Upper lobe of left lung (tissue), 6 donors: Measurements from ENCODE around the gene RIMS4. TPM values are rescaled to one million over a fixed set of nuclear protein-coding genes. Genes with fewer than 3 reads are reported as not detected.

Experiments
- ATAC-seq, 2 donors: fragments of 200-7000 bp; cut with Tn5 transposase; one replicate each; pipeline ENCODE4 v1.9.1; 2022; ENCODE audit warnings: mild to moderate bottlenecking in 2 of 2, moderate library complexity in 2 of 2; ENCODE audit not compliant: low FRiP score in 2 of 2
- DNase-seq, 2 donors: peaks; one replicate each; pipeline ENCODE4 v3.0.0-alpha.2; 2019 to 2020
- H3K27ac ChIP-seq, 4 donors: fragments of 200-600 bp; sonication (generic); one replicate each; pipeline ENCODE4 v1.5.1; 2016 to 2019
- H3K27me3 ChIP-seq, 4 donors: fragments of 200-600 bp; sonication (generic); one replicate each; pipeline ENCODE4 v1.5.1; 2017 to 2019
- H3K36me3 ChIP-seq, 4 donors: fragments of 200-600 bp; sonication (generic); one replicate each; pipeline ENCODE4 v1.5.1; 2016 to 2019
- H3K4me1 ChIP-seq, 4 donors: fragments of 200-600 bp; sonication (generic); one replicate each; pipeline ENCODE4 v1.5.1; 2018 to 2019
- H3K4me3 ChIP-seq, 4 donors: fragments of 200-600 bp; sonication (generic); one replicate each; pipeline ENCODE4 v1.5.1; 2017 to 2019; ENCODE audit warnings: mild to moderate bottlenecking in 2 of 4, moderate library complexity in 1 of 4
- H3K9me3 ChIP-seq, 4 donors: fragments of 200-600 bp; sonication (generic); one replicate each; pipeline ENCODE4 v1.5.1; 2018 to 2019
- CTCF ChIP-seq, 6 experiments: fragments of 450-650 bp in 4 of 6; fragments of 200-600 bp in 2 of 6; sonication (generic) in 2 of 6; IDR thresholded peaks; one replicate each; pipeline ENCODE4 v1.5.1; 2016 to 2019; ENCODE audit warnings: antibody characterized with exemption in 6 of 6
- EP300 ChIP-seq, 4 donors: sonication (generic); formaldehyde crosslinking; IDR thresholded peaks; one replicate each; pipeline ENCODE4 v1.5.1; 2017; ENCODE audit warnings: antibody characterized with exemption in 4 of 4, control low read depth in 2 of 4
- POLR2A ChIP-seq, 4 donors: fragments of 450-650 bp; IDR thresholded peaks; one replicate each; pipeline ENCODE4 v1.5.1; 2016 to 2017; ENCODE audit warnings: antibody characterized with exemption in 4 of 4, mild to moderate bottlenecking in 2 of 4
- POLR2AphosphoS5 ChIP-seq, 2 donors: sonication (generic); formaldehyde crosslinking; IDR thresholded peaks; one replicate each; pipeline ENCODE4 v1.5.1; 2017; ENCODE audit warnings: antibody characterized with exemption in 2 of 2
- WGBS, 2 donors: methylation state at CpG; one replicate each; pipeline ENCODE4 v1.1.5; 2017 to 2018; 5-methylcytosine and 5-hydroxymethylcytosine counted together
- total RNA-seq, 6 donors: library from RNA; depleted of rRNA in 4 of 6; stranded (reverse); fragments of >200 nt in 4 of 6; gene quantifications; one replicate each; pipeline versions ENCODE4 v1.1.0 to v1.2.1, GENCODE V29; 2016 to 2021
- donor health status: DM: no; HTN: no; CAD: no; lungs with moderate emphysema.
- donor health status: DM: no; HTN: yes; CAD: no; lungs with severe emphysema.

RIMS4 gene
- total RNA-seq, 6 donors from 2014 or later: 1.0 to 2.2 (median 2.1) TPM

- Histone ChIP-seq H3K4me3 (no peak overlapping the region), H3K9me3 (no peaks in the 10 kb centered on the region), H3K27ac (no peak overlapping the region), H3K4me1 (no peaks in the 10 kb centered on the region), H3K36me3 (no peaks in the 10 kb centered on the region), H3K27me3 (no peaks in the 10 kb centered on the region)
- DNase-seq (peak in 1 of 2 donors; percentile 20), ATAC-seq (no peak)
- WGBS, 2 donors: 58 to 66% methylated on average over 8 of the region's 8 CpGs
- TF ChIP-seq CTCF (IDR thresholded peaks at IDR 0.05) (no peak), POLR2AphosphoS5 (IDR thresholded peaks at IDR 0.05) (no peak), EP300 (IDR thresholded peaks at IDR 0.05) (no peak), POLR2A (IDR thresholded peaks at IDR 0.05) (no peak)
Measured at GRCh38 chr20:44772636-44773035, 37.7 kb downstream of the RIMS4 start.

GRCh38 chr20:44771172-44771535, 39.2 kb downstream of the RIMS4 start:
- TF ChIP-seq EP300 (IDR thresholded peaks at IDR 0.05) (no peak), POLR2AphosphoS5 (IDR thresholded peaks at IDR 0.05) (no peak), POLR2A (IDR thresholded peaks at IDR 0.05) (no peak), CTCF (IDR thresholded peaks at IDR 0.05) (no peak)
- DNase-seq: peak in 1 of 2 donors; percentile 58
- ATAC-seq: no peak
- Histone ChIP-seq H3K27me3 (no peaks in the 10 kb centered on the region), H3K4me1 (no peaks in the 10 kb centered on the region), H3K27ac (no peak overlapping the region), H3K4me3 (no peak overlapping the region), H3K36me3 (no peaks in the 10 kb centered on the region), H3K9me3 (no peaks in the 10 kb centered on the region)
- 96 to 98% methylated on average over 4 to 7 of the region's 8 CpGs for WGBS, 2 donors

GRCh38 chr20:44770484-44771171, 39.7 kb downstream of the RIMS4 start:
- WGBS, 2 donors: 54 to 73% methylated on average over 7 to 11 of the region's 11 CpGs
- Histone ChIP-seq H3K9me3 (no peaks in the 10 kb centered on the region), H3K27ac (no peak overlapping the region), H3K4me1 (no peaks in the 10 kb centered on the region), H3K36me3 (no peaks in the 10 kb centered on the region), H3K4me3 (no peak overlapping the region), H3K27me3 (no peaks in the 10 kb centered on the region)
- ATAC-seq: no peak
- TF ChIP-seq EP300 (IDR thresholded peaks at IDR 0.05): no peak
- TF ChIP-seq POLR2A (IDR thresholded peaks at IDR 0.05): no peak
- no peak for TF ChIP-seq POLR2AphosphoS5 (IDR thresholded peaks at IDR 0.05)
- TF ChIP-seq CTCF (IDR thresholded peaks at IDR 0.05): no peak
- no peak for DNase-seq

GRCh38 chr20:44769481-44769863, 40.9 kb downstream of the RIMS4 start:
- ATAC-seq: no peak
- WGBS, 2 donors: 60 to 64% methylated on average over 5 of the region's 5 CpGs
- Histone ChIP-seq H3K4me3 (no peak overlapping the region), H3K36me3 (no peaks in the 10 kb centered on the region), H3K27ac (no peak overlapping the region), H3K9me3 (no peaks in the 10 kb centered on the region), H3K27me3 (no peaks in the 10 kb centered on the region), H3K4me1 (no peaks in the 10 kb centered on the region)
- TF ChIP-seq POLR2A (IDR thresholded peaks at IDR 0.05) (no peak), CTCF (IDR thresholded peaks at IDR 0.05) (no peak), POLR2AphosphoS5 (IDR thresholded peaks at IDR 0.05) (no peak), EP300 (IDR thresholded peaks at IDR 0.05) (no peak)
- no peak for DNase-seq

- Histone ChIP-seq H3K27ac (no peak overlapping the region), H3K27me3 (no peaks in the 10 kb centered on the region), H3K4me3 (no peak overlapping the region), H3K4me1 (no peaks in the 10 kb centered on the region), H3K36me3 (no peaks in the 10 kb centered on the region), H3K9me3 (no peaks in the 10 kb centered on the region)
- TF ChIP-seq CTCF (IDR thresholded peaks at IDR 0.05) (no peak), POLR2A (IDR thresholded peaks at IDR 0.05) (no peak), POLR2AphosphoS5 (IDR thresholded peaks at IDR 0.05) (no peak), EP300 (IDR thresholded peaks at IDR 0.05) (no peak)
- no peak for DNase-seq
- no peak for ATAC-seq
- 62 to 65% methylated on average over 5 of the region's 5 CpGs for WGBS, 2 donors
Measured at GRCh38 chr20:44768854-44769480, 41.4 kb downstream of the RIMS4 start.
